WTC11 (cell line): Measurements from ENCODE around the gene HAO2. TPM values are rescaled to one million over a fixed set of nuclear protein-coding genes. Genes with fewer than 3 reads are reported as not detected.

ENCODE experiments used
- ATAC-seq: fragments of 200-7000 bp; cut with Tn5 transposase; 2 replicates; pipeline ENCODE4 v1.10.0; 2021; ENCODE audit warnings: mild to moderate bottlenecking, moderate library complexity
- CTCF ChIA-PET: fragments of 300-600 bp; sonication (Branson Sonifier 250); formaldehyde crosslinking; loops from one replicate; lab custom pipeline; 2021; ENCODE audit warnings: antibody characterized with exemption; lab: Charles Lee
- POLR2A ChIA-PET: fragments of 350-600 bp; sonication (Branson Sonifier 250); formaldehyde crosslinking; loops from one replicate; lab custom pipeline; 2021; ENCODE audit warnings: antibody characterized with exemption; lab: Charles Lee
- DNase-seq: peaks from one replicate; pipeline ENCODE4 v3.0.0; 2021; ENCODE audit warnings: low spot score
- H3K27ac Mint-ChIP-seq: 2 replicates; pipeline ENCODE4 v1.8.0; 2021; ENCODE audit warnings: mixed read lengths
- H3K27me3 Mint-ChIP-seq: 2 replicates; pipeline ENCODE4 v1.8.0; 2021; ENCODE audit warnings: low read depth, mild to moderate bottlenecking, moderate library complexity, mixed read lengths
- H3K36me3 Mint-ChIP-seq: 2 replicates; pipeline ENCODE4 v1.8.0; 2021; ENCODE audit warnings: mixed read lengths
- H3K4me1 Mint-ChIP-seq: 2 replicates; pipeline ENCODE4 v1.8.0; 2022; ENCODE audit warnings: mixed read lengths
- H3K4me3 Mint-ChIP-seq: 2 replicates; pipeline ENCODE4 v1.8.0; 2021; ENCODE audit warnings: mild to moderate bottlenecking, moderate library complexity, mixed read lengths
- H3K9me3 Mint-ChIP-seq: 2 replicates; pipeline ENCODE4 v1.8.0; 2021; ENCODE audit warnings: mixed read lengths
- ATF3 ChIP-seq: sonication (generic); formaldehyde crosslinking; conservative IDR thresholded peaks from 2 replicates; pipeline ENCODE4 v1.8.1; 2022; ENCODE audit warnings: mild to moderate bottlenecking, missing genetic modification reagents
- E2F5 ChIP-seq: sonication (generic); formaldehyde crosslinking; IDR thresholded peaks from 2 replicates; pipeline ENCODE4 v1.8.1; 2022; ENCODE audit warnings: mild to moderate bottlenecking, moderate library complexity, missing genetic modification reagents
- EMX1 ChIP-seq: fragments of 250-450 bp; sonication (Bioruptor Pico); IDR thresholded peaks from 2 replicates; pipeline ENCODE4 v1.8.0; 2021; ENCODE audit warnings: mild to moderate bottlenecking
- FOXJ3 ChIP-seq: sonication (generic); formaldehyde crosslinking; IDR thresholded peaks from 2 replicates; pipeline ENCODE4 v1.9.0; 2021; ENCODE audit warnings: missing genetic modification reagents, mild to moderate bottlenecking, borderline replicate concordance
- GRHL2 ChIP-seq: fragments of 250-450 bp; sonication (Bioruptor Pico); IDR thresholded peaks from 2 replicates; pipeline ENCODE4 v1.8.0; 2022; ENCODE audit warnings: mild to moderate bottlenecking, moderate library complexity; ENCODE audit not compliant: insufficient replicate concordance, severe bottlenecking
- GTF2I ChIP-seq: fragments of 250-450 bp; sonication (Bioruptor Pico); conservative IDR thresholded peaks from 2 replicates; pipeline ENCODE4 v1.4.0; 2021; ENCODE audit warnings: mild to moderate bottlenecking
- HMGA2 ChIP-seq: fragments of 250-450 bp; sonication (Bioruptor Pico); IDR thresholded peaks from 2 replicates; pipeline ENCODE4 v1.4.0; 2021; ENCODE audit warnings: mild to moderate bottlenecking, moderate library complexity
- IRF2 ChIP-seq: sonication (generic); formaldehyde crosslinking; IDR thresholded peaks from 2 replicates; pipeline ENCODE4 v1.8.0; 2022; ENCODE audit warnings: low read depth, missing genetic modification reagents, borderline replicate concordance
- NFATC4 ChIP-seq: fragments of 250-450 bp; sonication (Bioruptor Pico); IDR thresholded peaks from 2 replicates; pipeline ENCODE4 v1.9.0; 2021; ENCODE audit warnings: mild to moderate bottlenecking
- OVOL2 ChIP-seq: fragments of 250-450 bp; sonication (Bioruptor Pico); IDR thresholded peaks from 2 replicates; pipeline ENCODE4 v1.9.0; 2021; ENCODE audit warnings: mild to moderate bottlenecking, borderline replicate concordance
- PREB ChIP-seq: sonication (generic); formaldehyde crosslinking; IDR thresholded peaks from 2 replicates; pipeline ENCODE4 v1.8.1; 2022; ENCODE audit warnings: mild to moderate bottlenecking, missing genetic modification reagents, moderate library complexity, borderline replicate concordance
- PRRX2 ChIP-seq: fragments of 250-450 bp; sonication (Bioruptor Pico); IDR thresholded peaks from 2 replicates; pipeline ENCODE4 v1.8.0; 2021; ENCODE audit warnings: mild to moderate bottlenecking
- SMAD4 ChIP-seq: sonication (generic); formaldehyde crosslinking; IDR thresholded peaks from 2 replicates; pipeline ENCODE4 v1.8.0; 2022; ENCODE audit warnings: mild to moderate bottlenecking, missing genetic modification reagents
- SOX15 ChIP-seq: fragments of 250-450 bp; sonication (Bioruptor Pico); IDR thresholded peaks from 2 replicates; pipeline ENCODE4 v1.9.0; 2021; ENCODE audit warnings: mild to moderate bottlenecking
- ZBTB21 ChIP-seq: sonication (generic); formaldehyde crosslinking; IDR thresholded peaks from 2 replicates; pipeline ENCODE4 v1.8.1; 2023; ENCODE audit warnings: mild to moderate bottlenecking, missing genetic modification reagents, borderline replicate concordance
- ZNF263 ChIP-seq: sonication (generic); formaldehyde crosslinking; IDR thresholded peaks from 2 replicates; pipeline ENCODE4 v1.8.1; 2022; ENCODE audit warnings: low read depth, mild to moderate bottlenecking, moderate library complexity, missing genetic modification reagents
- ZNF317 ChIP-seq: sonication (generic); formaldehyde crosslinking; IDR thresholded peaks from 2 replicates; pipeline ENCODE4 v1.8.1; 2023; ENCODE audit warnings: low read depth, mild to moderate bottlenecking, moderate library complexity, missing genetic modification reagents, borderline replicate concordance
- ZNF416 ChIP-seq: fragments of 250-450 bp; sonication (Bioruptor Pico); IDR thresholded peaks from 2 replicates; pipeline ENCODE4 v1.9.0; 2021; ENCODE audit warnings: mild to moderate bottlenecking, inconsistent platforms
- total RNA-seq: library from RNA; stranded (reverse); gene quantifications from 3 replicates; pipeline ENCODE4 v1.2.3, GENCODE V29; 2021
- TF ChIP-seq, protein P1 (sequence below): sonication (generic); formaldehyde crosslinking; IDR thresholded peaks from 2 replicates; pipeline ENCODE4 v1.8.0; 2022; ENCODE audit warnings: mild to moderate bottlenecking, missing genetic modification reagents
- TF ChIP-seq, protein P2 (sequence below): sonication (generic); formaldehyde crosslinking; IDR thresholded peaks from 2 replicates; pipeline ENCODE4 v1.8.1; 2022; ENCODE audit warnings: low read depth, mild to moderate bottlenecking, moderate library complexity, missing genetic modification reagents, borderline replicate concordance
- TF ChIP-seq, protein P3 (sequence below): fragments of 250-450 bp; sonication (Bioruptor Pico); conservative IDR thresholded peaks from 2 replicates; pipeline ENCODE4 v1.9.0; 2021; ENCODE audit warnings: mild to moderate bottlenecking
- TF ChIP-seq, protein P4 (sequence below): fragments of 200-600 bp; IDR thresholded peaks from 2 replicates; pipeline ENCODE4 v1.8.0; 2022; ENCODE audit warnings: antibody characterized with exemption

Gene HAO2
- total RNA-seq, 1 experiment from 2014 or later = 1.0 TPM

DNA sequence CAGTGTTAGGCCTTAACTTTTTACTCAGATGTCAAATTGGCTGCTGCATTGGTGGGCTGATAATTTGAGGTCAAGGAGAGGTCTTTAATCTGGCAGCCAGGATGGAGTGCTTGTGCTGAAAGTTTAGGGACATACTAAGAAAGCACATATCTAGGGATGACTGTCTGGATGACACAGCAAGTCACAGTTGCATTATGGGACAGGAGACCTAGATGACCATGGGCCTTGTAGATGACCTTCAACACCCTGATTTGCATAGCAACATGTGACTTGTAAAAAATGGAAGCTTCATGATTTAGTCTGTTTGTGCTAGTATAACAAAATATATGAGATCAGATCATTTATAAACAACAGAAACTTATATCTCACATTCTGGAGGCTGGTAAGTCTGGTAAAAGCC is 28.4 kb downstream of the HAO2 start:
- H3K27ac Mint-ChIP-seq = no peak overlapping the region
- ChIA-PET CTCF (no interaction called here), POLR2A (no interaction called here)
- H3K4me3 Mint-ChIP-seq = no peak overlapping the region
- H3K36me3 Mint-ChIP-seq = no peaks in the 10 kb centered on the region
- no peak for DNase-seq
- H3K9me3 Mint-ChIP-seq = 0 out of 2 replicates have a peak, but pooled peaks cover 4% of the 10 kb centered on the region
- TF ChIP-seq FOXJ3 (CRISPR knock-in tag) (no peak), OVOL2 (CRISPR knock-in tag) (no peak), HMGA2 (CRISPR knock-in tag) (no peak), SMAD4 (CRISPR knock-in tag) (no peak), PRRX2 (no peak), ZBTB21 (CRISPR knock-in tag) (no peak), ATF3 (CRISPR knock-in tag) (no peak), GRHL2 (CRISPR knock-in tag) (no peak), PREB (CRISPR knock-in tag) (no peak), NFATC4 (CRISPR knock-in tag) (no peak), SOX15 (no peak), GTF2I (CRISPR knock-in tag) (no peak), ZNF263 (no peak), IRF2 (CRISPR knock-in tag) (no peak)
- TF ChIP-seq, protein P1, sequence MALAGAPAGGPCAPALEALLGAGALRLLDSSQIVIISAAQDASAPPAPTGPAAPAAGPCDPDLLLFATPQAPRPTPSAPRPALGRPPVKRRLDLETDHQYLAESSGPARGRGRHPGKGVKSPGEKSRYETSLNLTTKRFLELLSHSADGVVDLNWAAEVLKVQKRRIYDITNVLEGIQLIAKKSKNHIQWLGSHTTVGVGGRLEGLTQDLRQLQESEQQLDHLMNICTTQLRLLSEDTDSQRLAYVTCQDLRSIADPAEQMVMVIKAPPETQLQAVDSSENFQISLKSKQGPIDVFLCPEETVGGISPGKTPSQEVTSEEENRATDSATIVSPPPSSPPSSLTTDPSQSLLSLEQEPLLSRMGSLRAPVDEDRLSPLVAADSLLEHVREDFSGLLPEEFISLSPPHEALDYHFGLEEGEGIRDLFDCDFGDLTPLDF (CRISPR knock-in tag) = no peak
- TF ChIP-seq, protein P2, sequence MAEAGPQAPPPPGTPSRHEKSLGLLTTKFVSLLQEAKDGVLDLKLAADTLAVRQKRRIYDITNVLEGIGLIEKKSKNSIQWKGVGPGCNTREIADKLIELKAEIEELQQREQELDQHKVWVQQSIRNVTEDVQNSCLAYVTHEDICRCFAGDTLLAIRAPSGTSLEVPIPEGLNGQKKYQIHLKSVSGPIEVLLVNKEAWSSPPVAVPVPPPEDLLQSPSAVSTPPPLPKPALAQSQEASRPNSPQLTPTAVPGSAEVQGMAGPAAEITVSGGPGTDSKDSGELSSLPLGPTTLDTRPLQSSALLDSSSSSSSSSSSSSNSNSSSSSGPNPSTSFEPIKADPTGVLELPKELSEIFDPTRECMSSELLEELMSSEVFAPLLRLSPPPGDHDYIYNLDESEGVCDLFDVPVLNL (CRISPR knock-in tag) = no peak
- H3K4me1 Mint-ChIP-seq = no peaks in the 10 kb centered on the region
- no peak for ATAC-seq
- H3K27me3 Mint-ChIP-seq = peaks cover 2% of the 10 kb centered on the region; the same call in 1 of the 2 replicates

DNA sequence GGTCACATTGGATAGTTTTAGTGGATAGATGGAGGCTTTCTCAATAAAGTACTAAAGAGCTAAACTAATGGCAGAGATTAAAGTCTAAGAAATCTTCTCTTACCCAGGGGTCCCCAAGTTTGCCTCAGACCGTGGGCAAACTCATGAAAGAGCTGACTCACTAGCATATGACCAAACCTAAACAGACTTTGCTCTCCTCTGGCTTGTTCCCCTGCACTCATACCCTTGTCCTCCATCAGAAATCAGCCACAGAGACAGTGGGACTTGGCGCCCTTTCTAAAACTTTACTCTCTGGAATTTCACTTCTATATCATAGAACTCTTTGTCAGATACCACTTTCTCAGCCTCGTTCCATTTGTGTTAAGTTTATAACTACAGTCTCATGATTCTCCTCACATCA is 29.4 kb downstream of the HAO2 start:
- Mint-ChIP-seq H3K27me3 (peaks cover 2% of the 10 kb centered on the region), H3K9me3 (0 out of 2 replicates have a peak, but pooled peaks cover 4% of the 10 kb centered on the region), H3K36me3 (no peaks in the 10 kb centered on the region), H3K4me1 (no peaks in the 10 kb centered on the region), H3K27ac (no peak overlapping the region), H3K4me3 (no peak overlapping the region)
- ATAC-seq = no peak
- ChIA-PET CTCF (no interaction called here), POLR2A (no interaction called here)
- TF ChIP-seq, protein P1 (CRISPR knock-in tag) = no peak
- TF ChIP-seq GTF2I (CRISPR knock-in tag) (no peak), OVOL2 (CRISPR knock-in tag) (no peak), EMX1 (CRISPR knock-in tag) (no peak), PRRX2 (no peak), E2F5 (no peak), ZNF416 (CRISPR knock-in tag) (no peak), ZNF317 (CRISPR knock-in tag) (no peak)
- TF ChIP-seq, protein P3, sequence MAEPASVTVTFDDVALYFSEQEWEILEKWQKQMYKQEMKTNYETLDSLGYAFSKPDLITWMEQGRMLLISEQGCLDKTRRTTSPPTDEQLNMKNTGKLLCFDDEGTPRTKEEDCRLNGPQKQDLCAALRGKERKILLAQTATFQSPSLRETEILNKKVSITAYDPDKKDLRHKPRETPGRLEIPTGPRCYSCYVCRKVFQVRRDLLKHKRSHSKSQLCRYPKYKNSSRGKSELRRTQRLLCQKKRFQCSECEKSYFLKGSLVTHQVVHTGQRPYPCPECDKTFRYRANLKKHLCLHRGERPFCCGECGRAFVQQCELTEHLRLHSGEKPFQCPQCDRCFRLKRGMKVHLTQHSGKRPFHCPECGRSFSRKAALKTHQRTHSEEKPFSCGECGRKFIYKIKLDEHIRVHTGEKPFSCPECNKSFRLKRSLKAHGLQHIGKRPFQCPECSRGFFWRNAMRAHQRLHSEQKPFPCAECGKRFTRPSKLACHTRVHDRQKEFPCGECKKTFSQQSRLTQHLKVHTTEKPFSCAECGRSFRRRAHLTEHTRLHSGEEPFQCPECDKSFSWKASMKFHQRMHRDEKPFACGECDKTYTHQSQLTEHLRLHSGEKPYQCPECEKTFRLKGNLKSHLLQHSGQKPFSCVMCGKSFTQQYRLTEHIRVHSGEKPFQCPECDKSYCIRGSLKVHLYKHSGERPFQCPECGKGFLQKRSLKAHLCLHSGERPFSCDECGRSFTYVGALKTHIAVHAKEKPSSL (CRISPR knock-in tag) = no peak
- TF ChIP-seq, protein P4, sequence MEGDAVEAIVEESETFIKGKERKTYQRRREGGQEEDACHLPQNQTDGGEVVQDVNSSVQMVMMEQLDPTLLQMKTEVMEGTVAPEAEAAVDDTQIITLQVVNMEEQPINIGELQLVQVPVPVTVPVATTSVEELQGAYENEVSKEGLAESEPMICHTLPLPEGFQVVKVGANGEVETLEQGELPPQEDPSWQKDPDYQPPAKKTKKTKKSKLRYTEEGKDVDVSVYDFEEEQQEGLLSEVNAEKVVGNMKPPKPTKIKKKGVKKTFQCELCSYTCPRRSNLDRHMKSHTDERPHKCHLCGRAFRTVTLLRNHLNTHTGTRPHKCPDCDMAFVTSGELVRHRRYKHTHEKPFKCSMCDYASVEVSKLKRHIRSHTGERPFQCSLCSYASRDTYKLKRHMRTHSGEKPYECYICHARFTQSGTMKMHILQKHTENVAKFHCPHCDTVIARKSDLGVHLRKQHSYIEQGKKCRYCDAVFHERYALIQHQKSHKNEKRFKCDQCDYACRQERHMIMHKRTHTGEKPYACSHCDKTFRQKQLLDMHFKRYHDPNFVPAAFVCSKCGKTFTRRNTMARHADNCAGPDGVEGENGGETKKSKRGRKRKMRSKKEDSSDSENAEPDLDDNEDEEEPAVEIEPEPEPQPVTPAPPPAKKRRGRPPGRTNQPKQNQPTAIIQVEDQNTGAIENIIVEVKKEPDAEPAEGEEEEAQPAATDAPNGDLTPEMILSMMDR = no peak
- DNase-seq = no peak
